Measurements from ENCODE around the gene ATOSB.

The ATOSB gene

GRCh38 chr9:35115680-35116538, at the start of gene ATOSB:
Gene ATOSB (minus strand): TSS chr9:35115862. CDS start chr9:35108274, 7,588 bp downstream.
- peak; percentile 91 for DNase-seq (ENCODE audit: low spot score)
- in situ Hi-C loops (cut with MboI; ENCODE audit: low pct_unique_long_range_greater_than_20kb, low sequenced_read_pairs, unreplicated experiment), result no loop called here
- TF ChIP-seq CTCF (IDR thresholded peaks at IDR 0.05; ENCODE audit: extremely low read depth, insufficient read depth, missing control alignments), result no peak

GRCh38 chr9:35164711-35165110, 49.0 kb upstream of the ATOSB start:
- no peak for TF ChIP-seq CTCF (IDR thresholded peaks at IDR 0.05; ENCODE audit: extremely low read depth, insufficient read depth, missing control alignments)
- DNase-seq (ENCODE audit: low spot score), result no peak
- in situ Hi-C loops (cut with MboI; ENCODE audit: low pct_unique_long_range_greater_than_20kb, low sequenced_read_pairs, unreplicated experiment), result no loop called here

- DNase-seq (ENCODE audit: low spot score), result no peak
- TF ChIP-seq CTCF (IDR thresholded peaks at IDR 0.05; ENCODE audit: extremely low read depth, insufficient read depth, missing control alignments), result no peak
- in situ Hi-C loops (cut with MboI; ENCODE audit: low pct_unique_long_range_greater_than_20kb, low sequenced_read_pairs, unreplicated experiment), result no loop called here
Measured at GRCh38 chr9:35163413-35163812, 47.8 kb upstream of the ATOSB start.

- in situ Hi-C loops (cut with MboI; ENCODE audit: low pct_unique_long_range_greater_than_20kb, low sequenced_read_pairs, unreplicated experiment), result no loop called here
- TF ChIP-seq CTCF (IDR thresholded peaks at IDR 0.05; ENCODE audit: extremely low read depth, insufficient read depth, missing control alignments), result no peak
- no peak for DNase-seq (ENCODE audit: low spot score)
Measured at GRCh38 chr9:35162605-35163315, 47.1 kb upstream of the ATOSB start.

GRCh38 chr9:35161713-35162604, 46.3 kb upstream of the ATOSB start, which contains the start of gene UNC13B:
Gene UNC13B (plus strand): TSS chr9:35162009. CDS start chr9:35162284, 275 bp downstream.
- in situ Hi-C loops (cut with MboI; ENCODE audit: low pct_unique_long_range_greater_than_20kb, low sequenced_read_pairs, unreplicated experiment), result no loop called here
- TF ChIP-seq CTCF (IDR thresholded peaks at IDR 0.05; ENCODE audit: extremely low read depth, insufficient read depth, missing control alignments), result no peak
- DNase-seq (ENCODE audit: low spot score), result peak; percentile 79
